GM18517 (cell line): ENCODE results near the gene ZNF576.
"Not testable (repeated sequence)": the region's sequence is repeated elsewhere in the genome, so short reads cannot be mapped to it uniquely, and the experiment has no call there.

Experiments
- ATAC-seq: cut with Tn5 transposase; IDR thresholded peaks from one replicate; pipeline ENCODE4 v1.9.1; 2021; ENCODE audit warnings: mild to moderate bottlenecking, moderate library complexity; ENCODE audit not compliant: unreplicated experiment

ZNF576 gene

DNA sequence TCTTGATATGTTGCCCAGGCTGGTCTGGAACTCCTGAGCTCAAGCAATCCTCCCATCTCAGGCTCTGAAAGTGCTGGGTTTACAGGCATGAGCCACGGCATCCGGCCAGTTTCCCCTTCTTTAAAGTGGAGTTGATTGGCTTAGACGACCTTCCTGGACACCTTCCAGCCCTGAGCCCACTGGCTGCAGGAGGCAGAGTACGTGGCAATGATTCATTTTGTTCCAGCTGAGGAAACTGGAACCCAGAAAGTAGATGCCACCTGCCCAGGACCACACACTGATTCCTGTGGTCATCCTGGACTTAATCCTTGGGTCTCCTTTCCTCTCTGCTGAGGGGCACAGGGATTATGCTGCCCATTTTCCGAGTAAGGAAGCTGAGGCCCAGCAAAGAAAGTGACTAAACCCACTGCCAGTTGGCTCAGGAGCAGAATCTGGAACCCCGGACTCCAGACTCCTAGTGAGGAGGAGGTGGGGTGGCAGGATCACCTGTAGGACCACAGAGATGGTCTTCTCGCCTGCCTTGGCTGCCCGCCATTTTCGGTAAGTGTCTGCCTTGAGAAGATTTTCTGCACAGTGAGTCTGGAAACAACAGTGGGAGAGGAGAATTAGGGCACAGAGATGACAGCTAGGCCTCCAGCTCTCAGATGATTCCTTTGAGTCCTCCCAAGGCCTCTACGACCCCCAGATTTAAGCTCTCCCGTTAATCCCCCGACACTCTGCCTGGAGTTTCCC, 21.8 kb upstream of the ZNF576 start:
- no peak for ATAC-seq

GRCh38 chr19:43575156-43575950, 21.0 kb upstream of the ZNF576 start, which contains the start of the genes PINLYP and XRCC1:
PINLYP (plus strand) TSS chr19:43575801; CDS start chr19:43577192, 1,391 bp downstream.
XRCC1 (minus strand) TSS chr19:43575527; CDS start chr19:43575458, 69 bp downstream.
- peak; percentile 93 for ATAC-seq

GRCh38 chr19:43575955-43576878, 20.2 kb upstream of the ZNF576 start:
- ATAC-seq: no peak

GRCh38 chr19:43578787-43579186, 17.6 kb upstream of the ZNF576 start:
- no peak for ATAC-seq

- ATAC-seq: no peak
Observed at GRCh38 chr19:43581467-43581866, 14.9 kb upstream of the ZNF576 start.

DNA sequence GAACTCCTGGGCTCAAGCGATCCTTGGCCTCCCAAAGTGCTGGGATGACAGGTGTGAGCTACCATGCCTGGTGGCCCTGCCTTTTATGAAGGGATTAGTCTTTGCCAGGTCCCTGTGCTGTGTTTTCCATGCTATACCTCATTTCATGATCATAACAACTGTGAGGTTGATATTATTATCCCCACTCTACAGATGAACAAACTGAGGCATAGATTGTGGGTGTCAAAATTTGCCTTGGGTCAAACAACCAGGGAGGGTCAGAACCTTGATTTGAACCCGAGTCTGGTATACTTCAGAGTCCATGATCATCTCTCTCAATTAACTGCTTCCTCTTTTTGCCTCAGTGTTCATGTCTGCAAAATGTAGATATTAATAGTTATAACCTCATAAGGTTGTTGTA, 13.9 kb upstream of the ZNF576 start:
- ATAC-seq: no peak

DNA sequence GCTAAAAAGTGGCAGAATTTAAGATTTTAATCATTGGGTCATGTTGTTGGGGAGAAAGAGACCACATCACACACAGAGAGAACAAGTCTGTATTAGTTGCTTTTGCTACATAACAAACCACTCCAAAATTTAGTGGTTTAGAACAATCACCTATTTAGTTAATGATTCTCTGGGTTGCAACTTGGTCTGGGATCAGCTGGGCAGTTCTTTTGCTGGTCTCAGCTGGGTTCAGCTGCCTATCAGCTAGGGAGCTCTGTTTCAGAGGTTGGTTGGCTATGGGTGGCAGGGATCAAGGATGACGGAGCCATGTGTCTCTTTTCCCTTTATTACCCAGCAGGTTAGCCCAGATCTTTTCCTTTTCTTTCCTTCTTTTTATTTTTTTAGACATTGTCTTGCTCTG, 11.9 kb upstream of the ZNF576 start:
- no peak for ATAC-seq

- ATAC-seq: no peak
Observed at GRCh38 chr19:43586346-43586745, 10.0 kb upstream of the ZNF576 start.

- not testable (repeated sequence) for ATAC-seq
Observed at GRCh38 chr19:43587029-43587428, 9.4 kb upstream of the ZNF576 start.

GRCh38 chr19:43589277-43589676, 7.1 kb upstream of the ZNF576 start:
- ATAC-seq: no peak

DNA sequence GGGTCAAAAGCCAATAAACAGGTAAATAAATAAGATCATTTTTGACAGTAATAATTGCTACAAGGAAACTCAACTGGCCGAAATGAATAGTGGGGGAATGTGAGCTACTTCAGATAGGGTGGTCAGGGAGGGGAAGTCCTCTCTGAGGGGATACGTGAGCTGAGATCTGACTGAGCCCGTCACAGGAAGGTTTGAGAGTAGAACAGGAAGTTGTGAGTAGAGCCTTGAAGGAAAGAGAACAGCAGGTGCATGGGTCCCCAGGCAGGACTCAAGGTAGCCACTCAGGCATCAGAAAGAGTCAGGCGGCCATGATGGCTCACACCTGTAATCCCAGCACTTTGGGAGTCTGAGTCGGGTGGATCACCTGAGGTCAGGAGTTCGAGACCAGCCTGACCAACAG, 6.7 kb upstream of the ZNF576 start:
- no peak for ATAC-seq

DNA sequence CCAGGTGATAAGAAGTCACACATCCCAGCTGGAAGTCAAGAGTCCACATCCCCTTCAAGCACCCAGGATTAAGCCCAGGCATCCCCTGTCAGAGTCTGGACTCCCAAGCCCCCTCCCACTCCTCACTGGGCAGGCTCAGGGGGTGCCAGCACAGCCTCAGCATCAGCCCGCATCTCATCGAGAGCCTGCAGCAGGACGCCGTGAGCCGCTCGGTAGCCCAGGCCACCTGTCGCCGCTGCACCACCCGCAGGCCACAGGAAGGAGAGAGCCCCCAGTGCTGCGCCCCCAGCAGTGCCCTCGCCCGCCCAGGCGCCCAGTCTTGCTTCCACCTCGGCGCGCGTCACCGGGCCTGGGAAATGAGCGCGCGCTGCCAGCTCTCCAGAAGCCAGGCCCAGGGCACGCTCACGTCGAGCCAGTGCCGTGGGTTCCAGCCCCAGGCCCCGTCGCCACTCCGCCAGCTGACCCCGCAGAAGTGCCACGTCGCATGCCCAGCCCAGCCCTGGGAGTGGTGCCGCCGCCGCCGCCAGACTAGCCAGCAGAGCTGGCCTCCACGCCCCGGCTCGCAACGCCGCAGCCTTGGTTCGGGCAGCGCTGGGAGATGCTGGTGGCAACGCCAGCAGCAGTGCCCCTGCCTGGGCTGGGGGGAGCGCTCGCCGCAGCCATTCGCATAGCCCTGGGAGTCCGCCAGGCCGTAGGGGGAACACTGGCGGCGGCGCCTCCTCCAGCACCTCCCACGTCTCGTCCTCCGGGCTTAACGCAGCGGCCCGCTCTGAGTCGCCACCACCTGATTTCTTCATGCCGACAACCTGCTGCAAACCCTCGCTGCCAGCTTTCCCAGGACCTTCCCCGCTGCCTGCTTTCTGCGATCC, 4.3 kb upstream of the ZNF576 start:
- no peak for ATAC-seq

DNA sequence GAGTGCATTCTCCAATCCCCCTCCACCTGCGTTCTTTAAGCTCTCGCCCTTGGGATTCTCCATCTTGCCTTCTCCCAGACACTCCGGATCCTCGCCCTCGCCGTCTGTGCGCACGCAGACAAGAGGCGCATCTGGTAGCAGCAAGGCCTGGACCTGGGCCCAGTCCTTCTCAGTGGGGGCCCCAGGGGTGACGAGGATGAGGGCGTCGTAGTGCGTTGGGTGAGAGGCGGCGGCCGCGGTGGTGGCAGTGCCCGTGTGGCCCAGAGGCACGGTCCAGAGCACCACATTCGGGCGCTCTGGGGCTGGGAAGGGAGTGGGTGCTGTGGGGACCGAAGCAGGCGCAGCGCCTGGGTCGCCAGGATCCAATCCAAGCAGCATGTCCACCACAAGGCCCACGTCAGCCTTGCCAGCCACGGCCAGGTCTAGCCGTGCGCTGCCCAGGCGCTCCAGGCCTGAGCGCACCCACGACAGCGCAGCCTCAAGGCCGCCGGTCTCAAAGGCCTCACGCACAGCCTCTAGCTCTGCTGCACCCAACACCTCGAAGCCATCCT, 3.5 kb upstream of the ZNF576 start:
- no peak for ATAC-seq

DNA sequence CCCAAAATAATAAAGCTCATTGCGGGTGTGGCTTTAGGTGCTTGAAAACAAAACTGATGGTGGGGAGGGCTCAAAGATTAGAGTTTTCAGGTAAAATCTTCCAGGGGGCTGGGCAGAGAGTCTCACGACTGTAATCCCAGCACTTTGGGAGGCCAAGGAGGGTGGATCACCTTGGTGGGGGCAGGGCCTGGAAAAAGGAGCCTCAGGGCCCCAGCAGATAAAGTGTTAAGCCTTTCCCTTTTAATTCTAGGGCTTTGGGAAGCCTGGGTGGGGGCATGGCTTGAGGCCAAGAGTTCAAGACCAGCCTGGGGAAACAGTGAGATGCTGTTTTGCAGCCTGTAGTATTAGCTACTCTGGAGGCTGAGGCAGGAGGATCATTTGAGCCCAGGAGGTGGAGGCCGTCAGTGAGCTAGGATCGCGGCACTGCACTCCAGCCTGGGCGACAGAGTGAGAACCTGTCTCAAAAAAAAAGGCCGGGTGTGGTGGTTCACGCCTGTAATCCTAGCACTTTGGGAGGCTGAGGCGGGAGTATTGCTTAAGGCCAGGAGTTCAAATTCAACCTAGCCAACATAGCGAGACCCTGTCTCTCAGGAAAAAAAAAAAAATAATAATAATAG, 2.2 kb upstream of the ZNF576 start:
- no peak for ATAC-seq

DNA sequence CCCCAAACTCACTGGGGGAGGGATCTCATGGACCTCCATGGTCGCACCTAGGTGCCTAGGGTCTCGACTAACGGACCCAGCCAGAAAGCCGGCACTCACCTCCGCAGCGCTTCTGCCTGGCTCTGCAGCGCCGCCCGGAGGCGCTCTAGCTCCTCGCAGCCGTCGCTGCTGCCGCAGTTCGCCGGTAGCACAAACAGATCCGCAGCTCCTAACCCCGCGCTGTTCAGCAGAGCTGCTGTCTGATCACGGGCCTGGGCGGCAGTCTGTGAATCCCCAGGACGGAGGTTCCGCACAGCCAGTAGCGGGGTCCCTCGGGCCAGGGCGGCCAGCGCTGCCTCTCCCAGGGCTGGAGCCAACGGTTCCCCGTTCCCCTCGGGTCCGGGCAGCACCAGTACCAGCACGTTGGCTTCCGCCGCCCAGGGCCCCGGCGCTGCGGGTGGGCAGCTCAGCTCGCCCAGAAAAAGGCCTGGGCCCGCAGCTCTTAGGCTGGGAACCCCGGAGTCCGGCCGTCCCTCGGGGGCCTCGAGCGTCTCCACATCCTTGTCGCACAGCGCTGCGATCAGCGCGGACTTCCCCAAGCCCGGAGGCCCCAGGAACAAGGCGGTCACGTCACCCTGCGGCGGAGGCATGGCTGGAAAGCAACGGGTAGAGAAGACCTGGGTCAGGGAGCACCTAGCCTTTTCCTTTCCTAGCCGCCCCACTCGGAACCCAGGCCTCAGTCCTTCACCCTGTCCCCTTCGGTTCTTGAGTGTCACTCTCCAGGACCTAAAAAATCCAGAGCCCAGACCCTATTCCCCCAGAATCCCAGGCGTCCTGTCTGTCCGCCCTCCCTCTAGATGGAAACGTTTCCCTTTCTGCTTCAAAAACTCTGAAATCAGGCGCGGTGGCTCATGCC, 1.4 kb upstream of the ZNF576 start:
- no peak for ATAC-seq

GRCh38 chr19:43595605-43595998, 793 bp upstream of the ZNF576 start:
- peak; percentile 12 for ATAC-seq

- no peak for ATAC-seq
Observed at GRCh38 chr19:43596842-43597461, 557 bp downstream of the ZNF576 start.

DNA sequence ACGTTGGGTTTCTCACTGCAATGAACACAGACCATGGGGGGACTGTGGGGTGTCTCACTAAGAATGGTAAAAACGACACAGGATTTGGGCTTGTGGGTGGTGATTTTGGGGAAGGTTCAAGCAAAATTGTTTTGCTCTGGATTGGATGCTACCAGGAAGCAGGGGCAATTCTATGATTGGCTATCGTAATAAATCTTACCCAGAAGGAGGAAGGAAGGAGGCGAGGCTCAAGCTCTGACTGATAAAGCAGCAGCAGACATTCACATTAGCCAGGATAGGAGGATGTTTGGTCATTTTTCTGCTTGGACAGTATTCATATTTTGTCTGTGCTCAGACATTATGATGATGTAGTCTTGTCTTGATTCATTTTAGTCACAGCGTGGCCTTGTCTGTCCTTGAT, 1.5 kb downstream of the ZNF576 start:
- no peak for ATAC-seq
